DMS 273 (cell line): Measurements from ENCODE around the gene GTF2A1.

Source experiments
- DNase-seq: peaks from one replicate; lab custom pipeline; 2025; ENCODE audit not compliant: unreplicated experiment; lab: John Stamatoyannopoulos, UW

GTF2A1 gene

DNA sequence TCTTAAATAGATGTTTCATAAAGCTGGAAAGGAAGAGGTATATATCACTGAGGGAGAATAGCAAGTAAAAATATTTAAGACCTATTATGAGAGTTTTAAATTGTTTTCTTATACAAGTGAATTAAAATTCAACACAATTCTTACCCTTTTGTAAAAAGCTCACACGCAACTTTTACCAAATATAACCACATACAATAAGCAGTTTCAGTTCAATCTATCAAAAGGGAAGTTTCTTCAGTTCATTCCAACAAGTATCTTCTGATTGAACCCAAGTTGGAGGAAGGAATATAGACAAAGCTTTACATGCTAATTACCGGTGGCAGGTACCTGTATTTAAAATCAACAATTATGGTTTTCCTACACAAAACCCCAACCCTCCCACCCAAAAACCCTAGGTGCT, 41.1 kb downstream of the GTF2A1 start:
- DNase-seq: no peak

DNA sequence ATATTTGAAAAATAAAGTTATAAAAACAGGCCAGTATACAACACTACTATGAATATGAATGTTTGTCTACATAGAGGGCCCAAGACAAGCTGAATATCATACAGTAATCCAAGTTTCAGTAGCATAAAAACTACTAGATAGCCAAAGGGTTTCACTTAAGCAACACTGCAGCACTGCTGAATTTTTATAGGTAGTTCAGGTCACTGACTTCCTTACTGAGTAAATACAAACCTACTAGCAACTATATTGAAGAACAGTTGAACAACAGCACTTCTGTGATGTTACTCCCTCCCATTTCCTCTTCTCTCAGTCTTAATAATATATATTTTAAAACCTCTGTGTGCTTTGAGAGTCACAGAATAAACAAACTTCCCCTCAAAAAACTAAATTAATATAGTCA, 42.7 kb downstream of the GTF2A1 start:
- DNase-seq: no peak

DNA sequence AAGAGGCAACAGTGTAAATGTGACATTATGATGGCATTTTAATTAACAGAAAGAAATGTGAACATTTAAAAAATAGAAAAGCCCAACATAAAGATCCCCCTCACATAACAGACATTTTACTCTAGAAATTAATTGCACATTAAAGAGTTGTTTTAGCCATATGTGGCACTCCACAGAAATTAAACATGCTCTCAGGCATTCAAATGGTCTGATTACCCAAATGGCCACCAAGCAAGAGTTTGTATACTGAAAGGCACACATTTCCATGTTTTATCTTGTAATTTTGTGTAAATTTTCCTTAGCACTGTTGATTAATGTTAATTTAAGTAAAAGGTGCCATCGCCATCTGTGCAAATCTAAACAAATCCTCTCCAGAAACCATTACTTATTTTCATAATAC, 43.5 kb downstream of the GTF2A1 start:
- peak; percentile 27 for DNase-seq

DNA sequence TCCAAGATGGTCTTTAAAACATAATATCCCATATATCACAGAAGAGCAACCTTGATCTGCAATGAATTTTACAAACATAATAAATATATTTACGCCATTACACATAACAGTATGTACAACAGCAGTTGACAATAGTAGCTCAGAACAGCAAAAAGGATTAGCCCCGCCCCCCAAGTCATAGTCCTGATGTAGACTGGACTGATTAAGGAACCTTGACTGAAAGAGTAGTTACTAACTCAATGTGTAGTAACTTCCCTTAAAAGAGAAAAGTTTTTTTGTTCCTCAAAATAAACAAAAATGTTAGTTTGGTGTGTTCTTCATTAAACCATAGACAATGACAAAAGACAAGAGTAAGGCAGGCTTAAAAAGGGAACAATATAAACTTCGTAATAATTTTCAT, 44.5 kb downstream of the GTF2A1 start:
- no peak for DNase-seq

DNA sequence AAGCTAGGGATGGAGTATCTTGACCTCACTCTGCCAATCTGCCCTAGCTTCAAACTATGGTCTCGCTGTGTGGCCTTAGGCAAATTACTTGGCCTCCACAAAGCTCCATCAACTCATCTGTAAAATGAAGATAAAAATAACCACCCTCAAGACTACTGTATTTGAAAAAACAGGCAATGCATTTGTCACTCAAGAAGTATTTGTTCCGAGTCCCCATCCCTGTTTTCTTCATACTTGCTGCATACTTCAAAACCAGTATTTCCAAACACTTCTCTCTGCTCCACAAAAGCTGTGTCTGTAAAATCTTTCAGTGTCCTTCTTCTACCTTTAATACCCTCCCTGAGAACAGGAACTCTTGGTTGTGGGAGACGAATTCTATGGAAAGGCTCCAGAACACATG, 47.9 kb downstream of the GTF2A1 start:
- DNase-seq: no peak

DNA sequence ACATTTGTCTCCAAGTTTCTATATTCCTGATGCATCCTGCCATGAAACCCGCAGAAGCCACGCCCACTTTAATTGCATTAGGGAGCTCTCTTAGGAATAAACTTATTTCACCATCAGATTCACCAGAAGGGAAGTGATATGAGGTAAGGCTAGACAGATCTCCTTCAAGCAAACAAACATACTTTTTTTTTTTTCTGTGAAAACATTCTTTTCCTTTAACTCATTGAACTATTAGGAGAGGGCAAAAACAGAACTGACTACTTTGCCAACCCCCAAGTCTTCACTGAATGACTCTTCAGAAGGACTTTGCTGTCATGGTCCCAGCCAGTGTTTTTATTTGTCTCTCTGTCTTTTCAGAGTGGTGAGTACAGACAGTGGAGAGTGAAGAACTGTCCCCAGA, 48.4 kb downstream of the GTF2A1 start:
- DNase-seq: no peak

DNA sequence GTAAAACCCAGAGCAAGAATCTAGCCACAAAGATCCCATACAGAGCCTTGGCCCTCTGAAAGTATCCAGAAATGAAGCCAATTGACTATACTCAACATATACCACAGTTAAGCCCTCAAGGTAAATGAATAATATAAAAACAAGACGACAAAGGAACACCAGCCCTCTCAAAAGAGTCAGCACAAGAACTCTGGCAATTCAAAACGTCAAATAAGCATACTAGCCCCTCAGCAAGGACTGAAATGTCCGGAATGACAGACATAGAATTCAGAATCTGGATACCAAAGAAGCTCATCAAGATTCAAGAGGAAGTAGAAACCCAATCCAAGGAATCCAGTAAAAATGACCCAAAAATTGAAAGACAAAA, 49.9 kb downstream of the GTF2A1 start:
- no peak for DNase-seq

DNA sequence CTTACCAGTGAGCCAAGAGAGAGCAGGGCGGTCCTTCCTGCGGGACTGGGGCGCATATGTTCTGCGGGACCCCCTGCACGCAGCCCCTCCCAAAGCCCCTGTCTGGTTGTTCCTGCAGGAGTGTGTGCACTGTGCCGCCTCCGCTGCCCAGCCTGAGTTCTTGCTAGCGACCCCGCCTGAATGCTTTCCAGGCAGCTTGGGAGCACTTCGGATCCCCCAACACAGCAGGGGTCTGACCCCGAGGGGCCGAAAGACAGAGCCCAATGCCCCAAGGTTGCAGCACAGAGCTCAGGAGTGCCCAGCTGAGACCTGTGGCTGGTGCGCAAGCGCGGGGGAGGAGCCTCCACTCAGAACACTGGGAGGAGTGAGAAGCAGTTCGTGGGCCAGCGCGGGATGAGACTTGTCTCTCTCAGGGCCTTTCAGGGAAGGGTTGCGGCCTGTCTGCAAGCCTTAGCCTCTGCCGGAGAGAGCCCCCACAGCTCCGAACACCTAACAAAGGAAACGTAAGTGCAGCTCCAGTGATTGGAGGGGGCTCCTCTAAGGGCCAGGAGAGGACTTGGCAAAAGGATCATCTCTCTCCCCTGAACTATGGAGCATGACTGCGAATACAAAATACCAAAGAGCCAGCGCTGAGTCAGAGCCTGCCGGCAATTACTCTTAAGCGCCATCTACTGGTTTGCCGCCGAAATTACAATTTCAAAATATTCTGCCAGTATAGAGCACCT, 50.5 kb downstream of the GTF2A1 start:
- DNase-seq: peak; percentile 94

DNA sequence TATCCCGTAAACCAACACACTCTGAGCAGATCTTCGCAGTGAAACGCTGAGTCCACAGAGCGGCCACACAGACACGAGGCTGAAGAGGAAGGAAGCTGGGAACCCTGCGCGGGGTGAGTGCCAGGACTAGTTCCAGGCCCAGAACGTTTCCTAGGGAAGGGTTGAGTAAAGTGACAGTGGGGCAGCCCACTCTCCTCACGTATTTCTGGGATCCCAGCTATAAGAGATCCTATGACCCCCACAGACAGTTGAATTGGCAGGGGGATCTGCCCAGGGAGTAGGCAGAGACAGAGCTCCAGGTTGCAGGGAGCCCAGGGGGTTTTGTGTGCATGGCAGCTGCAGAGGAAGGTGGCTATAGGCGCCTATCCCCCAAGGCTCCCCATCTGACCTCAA, 51.1 kb downstream of the GTF2A1 start:
- peak; percentile 51 for DNase-seq

DNA sequence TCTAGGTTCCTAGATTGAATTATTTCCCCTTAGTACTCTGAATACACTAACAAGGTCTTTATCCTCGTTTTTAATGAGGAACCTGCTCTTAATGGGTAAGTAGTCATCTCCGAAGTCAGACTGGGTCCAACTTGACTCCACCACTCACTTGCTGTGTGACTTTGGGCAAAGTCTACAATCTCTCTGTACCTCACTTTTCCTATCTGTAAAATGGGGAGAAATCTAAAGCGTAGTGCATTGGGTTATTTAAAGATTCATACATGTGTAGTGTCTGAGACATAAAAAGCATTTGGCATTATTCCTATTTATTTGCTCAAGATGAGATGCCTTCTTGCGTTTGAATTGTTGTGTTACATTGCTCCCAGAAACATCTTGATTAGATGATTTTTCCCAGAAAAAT, 51.5 kb downstream of the GTF2A1 start:
- no peak for DNase-seq

DNA sequence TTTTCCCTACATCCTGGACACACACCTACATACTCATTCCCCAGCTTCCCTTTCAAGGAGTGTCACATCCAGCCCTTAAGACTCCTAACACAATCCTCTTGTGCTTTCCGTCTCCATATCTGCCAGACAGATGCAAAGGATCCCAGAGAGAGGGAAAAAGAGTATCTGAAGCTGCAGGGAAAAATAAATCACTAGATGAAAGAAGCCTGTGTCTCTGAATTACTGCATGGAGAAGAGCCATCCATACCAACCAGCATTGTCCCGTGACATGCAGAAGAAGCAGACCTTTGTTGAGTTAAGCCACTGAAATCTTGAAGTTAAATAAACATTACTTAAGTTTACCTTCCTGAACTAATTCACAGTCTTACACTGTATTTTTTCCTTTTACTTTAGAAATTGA, 54.6 kb downstream of the GTF2A1 start:
- DNase-seq: no peak

DNA sequence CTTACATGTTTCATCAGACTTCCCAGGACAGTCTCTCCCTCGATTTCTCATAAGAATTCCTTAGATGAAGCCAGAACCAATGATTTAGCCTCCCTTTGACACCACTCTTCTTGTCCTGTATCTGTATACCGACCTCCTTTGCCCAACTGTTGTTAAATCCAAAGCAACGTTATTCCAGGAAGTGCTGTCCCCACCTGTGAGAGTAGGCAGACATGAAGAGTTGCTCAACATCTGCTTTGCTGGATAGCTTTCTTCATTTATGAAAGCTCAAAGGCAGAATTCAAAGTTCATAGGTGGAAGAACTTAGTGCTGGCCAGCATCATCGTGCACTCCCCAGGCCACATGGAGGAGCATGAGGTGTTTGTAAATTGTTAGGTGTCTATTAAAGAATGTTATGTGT, 55.6 kb downstream of the GTF2A1 start:
- DNase-seq: no peak

DNA sequence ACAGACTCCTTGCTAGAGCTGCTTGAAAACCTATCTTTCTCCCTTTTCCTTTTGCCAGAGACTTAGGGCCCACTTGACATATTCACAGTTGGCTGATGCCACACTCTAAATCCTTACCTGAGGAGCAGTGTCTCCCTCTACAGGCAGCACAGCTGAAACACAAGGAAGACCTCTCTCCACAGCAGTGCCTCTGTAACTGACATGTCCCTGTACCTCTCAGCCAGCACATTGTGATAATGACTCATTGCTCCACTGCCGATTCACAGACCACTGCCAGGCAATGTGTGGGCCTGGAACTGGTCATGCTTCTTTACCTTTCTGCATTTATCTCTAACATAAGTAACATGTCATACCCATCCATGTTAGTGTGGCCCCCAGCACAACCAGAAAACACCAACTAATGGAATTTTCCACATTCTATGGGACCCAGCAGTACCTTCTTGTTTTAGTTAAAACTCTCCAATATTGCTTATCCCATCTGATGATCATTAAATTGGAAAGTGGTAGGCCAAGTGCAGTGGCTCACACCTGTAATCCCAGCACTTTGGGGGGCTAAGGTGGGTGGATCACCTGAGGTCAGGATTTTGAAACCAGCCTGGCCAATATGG, 56.5 kb downstream of the GTF2A1 start:
- DNase-seq: peak; percentile 88

DNA sequence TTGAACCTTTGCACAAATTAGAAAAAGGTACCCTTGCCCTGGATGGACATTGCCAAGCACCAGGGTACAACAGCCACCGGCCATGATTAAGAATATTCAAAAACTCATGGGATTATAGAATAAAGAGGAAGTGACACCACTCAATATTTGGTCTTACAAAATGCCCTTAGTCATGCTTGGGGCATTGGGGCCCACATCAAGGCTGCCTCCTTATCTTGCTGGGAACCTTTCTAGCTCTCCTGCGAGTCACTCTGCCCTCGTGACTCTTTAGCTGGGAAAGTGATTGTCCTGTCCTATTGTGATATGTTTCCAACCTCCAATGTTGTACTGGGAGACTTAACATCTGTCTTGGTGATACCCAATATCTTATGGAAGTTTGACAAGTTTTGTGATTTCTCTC, 57.8 kb downstream of the GTF2A1 start:
- no peak for DNase-seq

DNA sequence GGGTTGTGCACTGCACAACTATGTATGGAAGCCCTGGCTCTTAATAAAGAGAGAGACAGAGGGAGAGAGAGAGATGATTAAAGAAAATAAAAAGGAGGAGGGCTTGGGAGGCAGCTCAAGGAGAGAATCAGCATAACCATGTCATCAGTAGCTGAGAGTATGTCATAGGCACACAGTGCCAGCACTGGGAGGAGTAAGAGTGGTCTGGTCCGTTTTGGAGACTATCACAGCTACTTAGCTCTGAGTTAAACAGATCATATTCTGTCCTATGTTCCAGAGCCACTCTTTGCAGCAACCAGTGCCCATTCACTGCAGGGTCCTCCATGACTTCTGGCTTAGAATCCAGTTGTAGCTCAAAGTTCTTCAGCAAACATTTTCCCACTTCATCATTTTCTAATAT, 59.0 kb downstream of the GTF2A1 start:
- DNase-seq: no peak

DNA sequence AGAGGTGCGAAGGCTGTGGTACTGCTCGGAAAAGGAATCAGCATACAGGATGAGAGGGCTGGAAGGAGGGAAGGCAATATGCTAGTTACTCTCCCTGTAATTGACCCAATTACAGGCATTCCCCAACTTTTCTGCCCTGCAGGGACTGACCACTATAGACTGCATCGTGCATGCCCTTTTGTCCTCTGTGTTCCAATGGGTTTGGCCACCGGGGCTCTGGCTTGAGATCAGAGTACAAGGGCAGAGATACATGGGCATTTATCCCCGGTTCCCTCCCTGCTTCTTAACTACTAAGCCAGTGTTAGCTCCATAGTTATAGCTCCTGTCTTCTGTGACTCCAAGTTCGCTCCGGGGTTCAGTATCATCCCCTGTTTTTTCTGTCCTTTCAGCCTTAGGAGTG, 59.7 kb downstream of the GTF2A1 start:
- DNase-seq: no peak

DNA sequence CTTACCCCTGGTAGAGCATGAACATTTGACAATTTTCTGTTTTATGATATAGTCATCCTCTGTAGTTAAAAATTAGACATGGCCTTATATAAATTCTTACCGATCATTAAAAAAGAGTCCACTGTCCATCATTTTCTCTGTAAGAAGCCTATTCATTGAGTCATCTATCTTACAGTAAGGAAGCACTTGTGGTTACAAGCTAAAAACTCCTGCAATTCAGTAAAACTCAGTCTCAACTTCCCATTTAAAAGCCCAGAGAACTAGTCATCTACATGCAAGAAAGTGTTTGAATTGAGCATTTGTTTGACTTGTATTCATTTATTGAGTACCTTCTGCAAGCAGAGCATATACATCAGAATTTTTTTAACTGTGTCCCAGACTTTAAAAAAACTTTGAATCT, 63.3 kb downstream of the GTF2A1 start:
- DNase-seq: no peak

DNA sequence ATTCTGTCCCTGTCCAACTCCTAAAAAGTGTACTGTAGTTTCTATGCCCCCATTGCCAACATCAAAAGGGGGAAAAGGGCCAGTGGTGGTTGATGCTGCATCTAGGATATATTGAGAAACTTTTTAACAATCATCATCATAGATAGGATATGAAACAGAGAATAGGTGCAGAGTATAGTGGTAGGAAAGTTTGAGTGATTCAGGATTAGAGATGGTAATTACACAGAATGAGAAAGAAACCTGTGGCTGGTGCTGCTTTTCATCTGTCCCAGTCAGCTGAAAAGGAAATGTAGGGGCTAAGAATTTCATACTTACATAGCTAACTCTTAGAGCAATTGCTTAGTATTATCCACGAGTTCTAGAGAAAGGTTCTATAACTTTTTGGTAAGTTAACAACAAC, 67.6 kb downstream of the GTF2A1 start:
- no peak for DNase-seq

DNA sequence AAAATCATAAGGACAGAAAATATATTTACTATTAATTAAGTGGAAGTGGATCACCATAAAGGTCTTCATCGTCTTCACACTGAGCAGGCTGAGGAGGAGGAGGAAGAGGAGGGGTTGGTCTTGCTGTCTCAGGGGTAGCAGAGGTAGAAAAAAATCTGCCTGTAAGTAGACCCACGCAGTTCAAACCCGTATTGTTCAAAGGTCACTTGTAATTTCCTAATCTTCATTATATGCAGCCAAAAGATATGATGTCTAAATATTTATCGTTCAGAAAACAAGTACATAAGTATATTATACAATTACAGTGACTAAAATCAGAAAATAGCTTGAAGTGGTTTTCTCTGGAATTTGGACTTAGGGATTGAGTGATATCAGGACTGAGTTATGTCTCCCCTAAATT, 72.1 kb downstream of the GTF2A1 start:
- DNase-seq: no peak

DNA sequence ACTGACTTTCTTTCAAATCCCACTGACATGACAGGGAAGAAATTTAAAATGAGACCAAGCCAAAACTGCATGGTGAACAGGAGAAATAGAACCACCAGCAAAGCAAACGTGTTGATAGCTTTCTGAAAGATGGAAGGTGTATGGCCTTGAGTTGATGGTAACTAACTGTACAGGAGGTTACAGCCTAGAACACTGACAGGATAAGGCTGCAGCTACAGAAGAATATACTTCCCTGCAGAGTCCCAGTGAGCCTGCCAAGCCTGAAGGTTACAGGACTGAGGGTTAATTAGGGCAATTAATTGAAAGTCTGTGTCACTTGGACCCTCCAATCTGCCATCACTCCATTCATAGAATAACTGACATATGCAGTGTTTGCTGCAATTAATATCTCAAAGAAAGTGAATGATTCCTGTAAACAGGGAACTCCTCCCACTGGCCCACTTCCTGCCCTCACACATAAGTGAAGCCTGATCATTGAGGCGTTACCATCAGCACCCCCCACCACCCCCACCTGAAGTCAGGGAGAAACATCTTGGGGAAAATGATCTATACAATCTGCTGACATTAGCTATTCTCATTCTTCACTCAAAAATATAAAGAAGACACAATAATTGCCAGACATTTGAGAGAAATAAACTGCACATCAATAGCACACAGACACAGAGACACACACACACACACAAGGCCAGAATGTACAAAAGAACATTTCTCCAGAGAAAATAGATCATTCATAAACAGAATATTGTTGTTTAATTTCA, 73.4 kb downstream of the GTF2A1 start:
- DNase-seq: peak; percentile 23

DNA sequence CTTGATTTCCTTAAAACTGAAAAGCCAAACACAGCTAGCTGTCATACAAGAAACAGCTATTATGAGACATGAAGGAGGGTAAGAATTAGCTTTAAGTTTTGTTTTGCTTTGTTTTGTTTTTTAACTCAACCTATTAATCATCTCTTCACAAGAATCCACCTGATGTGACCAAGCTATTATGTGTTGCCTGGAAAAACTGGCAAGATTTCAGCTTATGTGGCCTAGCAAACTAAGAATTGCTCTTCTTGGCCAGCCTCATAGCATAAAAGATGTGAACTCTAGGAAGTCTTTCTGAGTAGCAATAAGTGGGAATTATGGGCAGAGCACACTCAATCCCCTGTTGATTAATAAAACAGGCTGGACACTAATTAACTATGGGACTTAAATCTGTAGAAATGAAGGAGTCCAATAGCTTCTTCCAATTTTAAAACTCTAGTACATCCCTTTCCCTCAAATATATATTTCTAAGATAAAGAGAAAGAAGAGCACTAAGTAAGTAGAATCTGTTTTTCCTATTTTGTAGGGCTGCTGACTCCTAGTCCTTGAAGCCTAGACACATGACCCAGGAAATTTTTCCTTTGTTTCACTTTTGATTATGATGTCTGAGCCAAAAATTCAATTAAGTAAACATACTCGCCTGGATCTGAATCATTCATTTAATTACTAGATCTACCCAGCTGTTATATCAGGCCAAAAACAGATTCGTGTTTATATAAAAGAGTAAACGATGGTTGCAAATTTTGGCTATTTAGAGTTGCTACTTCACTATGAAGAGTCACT, 75.7 kb downstream of the GTF2A1 start:
- DNase-seq: no peak

DNA sequence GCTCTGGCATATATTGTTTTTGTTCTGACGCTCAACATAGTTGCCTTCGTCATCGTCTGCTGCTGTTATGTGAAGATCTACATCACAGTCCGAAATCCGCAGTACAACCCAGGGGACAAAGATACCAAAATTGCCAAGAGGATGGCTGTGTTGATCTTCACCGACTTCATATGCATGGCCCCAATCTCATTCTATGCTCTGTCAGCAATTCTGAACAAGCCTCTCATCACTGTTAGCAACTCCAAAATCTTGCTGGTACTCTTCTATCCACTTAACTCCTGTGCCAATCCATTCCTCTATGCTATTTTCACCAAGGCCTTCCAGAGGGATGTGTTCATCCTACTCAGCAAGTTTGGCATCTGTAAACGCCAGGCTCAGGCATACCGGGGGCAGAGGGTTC, 77.0 kb downstream of the GTF2A1 start:
- DNase-seq: no peak
